MCF 10A (cell line): ENCODE data around the gene CTSO. TPM values are rescaled to one million over a fixed set of nuclear protein-coding genes. Genes with fewer than 3 reads are reported as not detected.
A peak's percentile ranks its signal among the peaks of the same experiment; 100 is the strongest.

ENCODE experiments used
- Bru-seq: library from RNA; stranded (reverse); fragments of 400-500 nt; gene quantifications from one replicate; lab custom pipeline; 2021; lab: Mats Ljungman, UMichigan
- BruChase-seq, 2 experiments: library from RNA; stranded (reverse); fragments of 400-500 nt; gene quantifications; one replicate each; lab custom pipeline; 2021; lab: Mats Ljungman, UMichigan
- BruUV-seq: library from RNA; stranded (reverse); fragments of 400-500 nt; replicated peaks from 2 replicates; lab custom pipeline; 2021; lab: Mats Ljungman, UMichigan
- CTCF ChIA-PET: fragments of 300-600 bp; sonication (Branson Sonifier 250); formaldehyde crosslinking; extraction: SDS; loops from one replicate; lab custom pipeline; 2021; ENCODE audit warnings: antibody characterized with exemption, inconsistent platforms; lab: Yijun Ruan, JAX
- POLR2A ChIA-PET: fragments of 300-600, 350-650 bp; sonication (Branson Sonifier 250); formaldehyde crosslinking; extraction: SDS; loops from one replicate; lab custom pipeline; 2020; ENCODE audit warnings: antibody characterized with exemption, inconsistent platforms; lab: Yijun Ruan, JAX
- DNase-seq: peaks from one replicate; pipeline ENCODE4 v3.0.0-alpha.2; 2018; ENCODE audit not compliant: unreplicated experiment
- H3K27ac Mint-ChIP-seq: one replicate; pipeline ENCODE4 v1.8.0; 2022; ENCODE audit warnings: mild to moderate bottlenecking, low read depth, mixed read lengths; ENCODE audit not compliant: unreplicated experiment
- H3K27me3 Mint-ChIP-seq: one replicate; pipeline ENCODE4 v1.8.0; 2022; ENCODE audit warnings: mixed read lengths; ENCODE audit not compliant: insufficient read depth, unreplicated experiment
- H3K36me3 Mint-ChIP-seq: one replicate; pipeline ENCODE4 v1.8.0; 2022; ENCODE audit warnings: mild to moderate bottlenecking, moderate library complexity, mixed read lengths; ENCODE audit not compliant: insufficient read depth, unreplicated experiment
- H3K4me1 Mint-ChIP-seq: one replicate; pipeline ENCODE4 v1.8.0; 2022; ENCODE audit warnings: mixed read lengths; ENCODE audit not compliant: insufficient read depth, unreplicated experiment
- H3K4me3 Mint-ChIP-seq: one replicate; pipeline ENCODE4 v1.8.0; 2022; ENCODE audit warnings: mild to moderate bottlenecking, moderate library complexity, mixed read lengths; ENCODE audit not compliant: unreplicated experiment
- H3K9me3 Mint-ChIP-seq: one replicate; pipeline ENCODE4 v1.8.0; 2022; ENCODE audit warnings: mixed read lengths; ENCODE audit not compliant: unreplicated experiment
- intact Hi-C: fragments of 100-400 bp; cut with micrococcal nuclease; formaldehyde crosslinking; loops from 2 replicates; pipeline ENCODE4 v1.14.1; 2022
- long read RNA-seq: library from polyadenylated mRNA; stranded (forward); transcript quantifications from one replicate; pipeline ENCODE4 v2.0.0, GENCODE V29; 2022
- total RNA-seq: library from RNA; stranded (reverse); gene quantifications from 2 replicates; pipeline ENCODE4 v1.2.3, GENCODE V29; 2022
- TF ChIP-seq, protein P1 (sequence below): fragments of 200-600 bp; IDR thresholded peaks from one replicate; pipeline ENCODE4 v1.8.0; 2022; ENCODE audit warnings: antibody characterized with exemption, mild to moderate bottlenecking; ENCODE audit not compliant: unreplicated experiment

CTSO gene, protein sequence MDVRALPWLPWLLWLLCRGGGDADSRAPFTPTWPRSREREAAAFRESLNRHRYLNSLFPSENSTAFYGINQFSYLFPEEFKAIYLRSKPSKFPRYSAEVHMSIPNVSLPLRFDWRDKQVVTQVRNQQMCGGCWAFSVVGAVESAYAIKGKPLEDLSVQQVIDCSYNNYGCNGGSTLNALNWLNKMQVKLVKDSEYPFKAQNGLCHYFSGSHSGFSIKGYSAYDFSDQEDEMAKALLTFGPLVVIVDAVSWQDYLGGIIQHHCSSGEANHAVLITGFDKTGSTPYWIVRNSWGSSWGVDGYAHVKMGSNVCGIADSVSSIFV
- total RNA-seq (2.3 and 5.2 TPM in 2 replicates), Bru-seq, nascent RNA (percentile 53 among the genes with signal in this experiment), BruChase-seq, experiment 1, labeled RNA remaining after a 6-hour chase (percentile 66 among the genes with signal in this experiment), BruChase-seq, experiment 2, labeled RNA remaining after a 2-hour chase (percentile 52 among the genes with signal in this experiment)
- long read RNA-seq, transcript CTSO-201 (8 exons, 2,954 nt): major isoform, 20 of 20 reads
- long read RNA-seq, partial matches to known transcripts: 0 of 20 reads
- long read RNA-seq, other reads (novel, unspliced or antisense): 0 of 20 reads

DNA sequence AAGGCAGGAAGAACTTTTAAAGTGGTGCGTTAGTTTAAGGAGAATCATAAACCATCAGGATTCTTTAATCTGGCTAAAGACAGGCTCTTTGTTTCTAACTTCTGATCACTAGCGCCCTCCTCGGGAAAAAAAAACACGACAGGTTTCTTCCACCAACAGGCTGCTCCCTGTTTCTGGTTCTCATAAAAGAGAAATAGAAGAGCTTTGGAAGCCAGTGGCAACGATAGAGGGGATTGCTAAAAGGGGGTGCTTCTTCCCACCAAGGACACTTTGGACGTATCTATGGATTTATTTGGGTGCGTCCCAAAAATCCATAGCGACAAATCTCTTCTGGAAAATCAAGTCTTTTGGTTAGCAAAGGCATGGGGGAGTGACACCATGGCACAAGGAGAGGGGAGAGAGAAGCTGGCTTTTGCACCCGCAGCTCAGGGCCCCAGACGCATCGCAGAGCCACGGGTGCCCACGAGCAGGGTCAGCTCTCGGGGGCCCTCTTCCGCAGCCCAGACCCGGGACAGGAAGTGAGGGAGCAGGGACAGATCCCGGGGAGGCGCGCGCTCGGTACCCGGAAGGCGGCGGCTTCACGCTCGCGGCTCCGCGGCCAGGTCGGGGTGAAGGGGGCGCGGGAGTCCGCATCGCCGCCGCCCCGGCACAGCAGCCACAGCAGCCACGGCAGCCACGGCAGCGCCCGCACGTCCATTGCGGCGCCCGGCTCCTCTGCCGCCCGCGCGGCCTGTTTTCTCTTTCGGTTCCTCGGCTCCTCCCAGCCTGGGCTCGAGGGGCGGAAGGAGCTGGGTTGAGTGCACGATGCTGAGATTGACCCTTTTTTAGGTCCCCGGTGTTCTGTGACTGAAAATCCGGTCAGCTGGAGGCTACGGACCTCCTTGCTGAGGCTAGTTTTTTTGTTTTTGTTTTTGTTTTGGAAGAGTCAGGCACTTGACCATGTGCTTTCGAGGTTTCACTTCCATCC is at the start of gene CTSO:
Gene CTSO (minus strand): TSS at position 716 of the 967 bp plus-strand sequence. CDS start 19 bp downstream, at position 697.
- BruUV-seq: TSS peak; percentile 44
- CTCF ChIA-PET: interaction anchor here (0.5 to 7.2 kb wide), 74 partner anchors 9 to 1878 kb away, joined by 3 to 139 read pairs (median 3); no protein-coding TSS in a partner anchor

DNA sequence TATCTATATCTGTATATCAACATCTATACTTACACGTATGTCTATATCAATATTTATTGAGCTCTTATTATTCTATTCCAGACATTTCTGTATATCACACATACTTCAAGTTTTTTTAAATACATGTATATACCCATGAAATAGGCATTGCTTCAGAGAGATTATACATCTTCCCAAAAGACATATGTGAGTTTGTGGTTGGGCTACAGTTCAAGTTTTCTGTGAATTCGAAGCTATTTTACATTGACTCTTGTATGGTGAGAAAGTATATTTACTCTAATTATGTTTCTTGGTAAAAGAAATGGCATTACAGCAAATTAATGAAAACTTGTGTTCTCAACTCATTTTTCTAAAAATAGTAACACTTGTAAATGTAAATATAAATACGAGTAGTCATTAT is 46.8 kb upstream of the CTSO start:
- H3K36me3 Mint-ChIP-seq: no peaks in the 10 kb centered on the region
- DNase-seq: no peak
- TF ChIP-seq, protein P1, sequence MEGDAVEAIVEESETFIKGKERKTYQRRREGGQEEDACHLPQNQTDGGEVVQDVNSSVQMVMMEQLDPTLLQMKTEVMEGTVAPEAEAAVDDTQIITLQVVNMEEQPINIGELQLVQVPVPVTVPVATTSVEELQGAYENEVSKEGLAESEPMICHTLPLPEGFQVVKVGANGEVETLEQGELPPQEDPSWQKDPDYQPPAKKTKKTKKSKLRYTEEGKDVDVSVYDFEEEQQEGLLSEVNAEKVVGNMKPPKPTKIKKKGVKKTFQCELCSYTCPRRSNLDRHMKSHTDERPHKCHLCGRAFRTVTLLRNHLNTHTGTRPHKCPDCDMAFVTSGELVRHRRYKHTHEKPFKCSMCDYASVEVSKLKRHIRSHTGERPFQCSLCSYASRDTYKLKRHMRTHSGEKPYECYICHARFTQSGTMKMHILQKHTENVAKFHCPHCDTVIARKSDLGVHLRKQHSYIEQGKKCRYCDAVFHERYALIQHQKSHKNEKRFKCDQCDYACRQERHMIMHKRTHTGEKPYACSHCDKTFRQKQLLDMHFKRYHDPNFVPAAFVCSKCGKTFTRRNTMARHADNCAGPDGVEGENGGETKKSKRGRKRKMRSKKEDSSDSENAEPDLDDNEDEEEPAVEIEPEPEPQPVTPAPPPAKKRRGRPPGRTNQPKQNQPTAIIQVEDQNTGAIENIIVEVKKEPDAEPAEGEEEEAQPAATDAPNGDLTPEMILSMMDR: no peak
- intact Hi-C loops: no loop called here
- ChIA-PET POLR2A (interaction anchor here (0.7 kb wide), 1 partner anchor 610 kb away, joined by 3 read pairs; no protein-coding TSS in a partner anchor), CTCF (no interaction called here)
- peaks cover 11% of the 10 kb centered on the region for H3K4me1 Mint-ChIP-seq
- no TSS peak for BruUV-seq
- H3K27me3 Mint-ChIP-seq: no peaks in the 10 kb centered on the region
- H3K27ac Mint-ChIP-seq: no peak overlapping the region
- H3K9me3 Mint-ChIP-seq: peaks cover 7% of the 10 kb centered on the region
- no peak overlapping the region for H3K4me3 Mint-ChIP-seq

More for the DNA sequence above, at the start of gene CTSO:
- peak; percentile 85 for DNase-seq
- H3K9me3 Mint-ChIP-seq: no peaks in the 10 kb centered on the region
- no peaks in the 10 kb centered on the region for H3K36me3 Mint-ChIP-seq
- H3K4me1 Mint-ChIP-seq: peaks cover 8% of the 10 kb centered on the region
- H3K4me3 Mint-ChIP-seq: peak within 1 kb of the TSS; percentile 99
- POLR2A ChIA-PET: interaction anchor here (0.6 to 3.6 kb wide), 24 partner anchors 12 to 1510 kb away, joined by 3 to 45 read pairs (median 3); no protein-coding TSS in a partner anchor
- no peaks in the 10 kb centered on the region for H3K27me3 Mint-ChIP-seq
- H3K27ac Mint-ChIP-seq: peak within 1 kb of the TSS; percentile 99
- TF ChIP-seq, protein P1: peak; percentile 38
- intact Hi-C loops: loop anchor here (1.0 to 10.0 kb wide), 3 partner anchors 143 to 521 kb away; no protein-coding TSS in a partner anchor

GRCh38 chr4:155999725-156000124 is 46.1 kb upstream of the CTSO start:
- no peak overlapping the region for H3K27ac Mint-ChIP-seq
- H3K9me3 Mint-ChIP-seq: peaks cover 7% of the 10 kb centered on the region
- ChIA-PET POLR2A (no interaction called here), CTCF (interaction anchor here (0.6 kb wide), 1 partner anchor 111 kb away, joined by 3 read pairs; no protein-coding TSS in a partner anchor)
- DNase-seq: no peak
- H3K4me3 Mint-ChIP-seq: no peak overlapping the region
- BruUV-seq: no TSS peak
- intact Hi-C loops: loop anchor here (10.0 kb wide), 1 partner anchor 145 kb away; no protein-coding TSS in a partner anchor
- no peaks in the 10 kb centered on the region for H3K36me3 Mint-ChIP-seq
- peaks cover 11% of the 10 kb centered on the region for H3K4me1 Mint-ChIP-seq
- no peaks in the 10 kb centered on the region for H3K27me3 Mint-ChIP-seq
- TF ChIP-seq, protein P1: no peak
